Neural cell (in vitro differentiated cells): ENCODE results near the gene ZFP36L2. TPM values are rescaled to one million over a fixed set of nuclear protein-coding genes. Genes with fewer than 3 reads are reported as not detected.

Experiments
- H2AFZ ChIP-seq: fragments of 200-600, 300-800 bp; sonication (generic), shearing (Covaris generic); 2 replicates; pipeline ENCODE4 v1.6.0; 2014; ENCODE audit warnings: low read depth, mild to moderate bottlenecking, antibody characterized with exemption, low read length, moderate library complexity
- H3F3A ChIP-seq: fragments of 200-600 bp; shearing (Covaris generic); 2 replicates; pipeline ENCODE4 v1.6.1; 2016; ENCODE audit warnings: mild to moderate bottlenecking, moderate library complexity, mixed read lengths, antibody characterized with exemption, low read length; ENCODE audit not compliant: insufficient read depth, poor library complexity, severe bottlenecking
- H3K27ac ChIP-seq: fragments of 200-600, 300-800 bp; sonication (generic), shearing (Covaris generic); 2 replicates; pipeline ENCODE4 v1.5.1; 2014; ENCODE audit warnings: mild to moderate bottlenecking, low read length, moderate library complexity
- H3K27me3 ChIP-seq: fragments of 300-800, 200-600 bp; sonication (generic), shearing (Covaris generic); 2 replicates; pipeline ENCODE4 v1.6.0; 2014; ENCODE audit warnings: mild to moderate bottlenecking, low read depth, low read length, moderate library complexity; ENCODE audit not compliant: insufficient read depth
- H3K36me3 ChIP-seq: fragments of 300-800, 200-600 bp; sonication (generic), shearing (Covaris generic); 2 replicates; pipeline ENCODE4 v1.5.1; 2014; ENCODE audit warnings: mild to moderate bottlenecking, antibody characterized with exemption, low read length, moderate library complexity; ENCODE audit not compliant: insufficient read depth
- H3K4me2 ChIP-seq: fragments of 300-800, 200-600 bp; sonication (generic), shearing (Covaris generic); 2 replicates; pipeline ENCODE4 v1.6.0; 2014; ENCODE audit warnings: mild to moderate bottlenecking, low read length
- H3K4me3 ChIP-seq: fragments of 300-800, 200-600 bp; sonication (generic), shearing (Covaris generic); 2 replicates; pipeline ENCODE4 v1.5.1; 2014; ENCODE audit warnings: mild to moderate bottlenecking, low read length, moderate library complexity
- H3K79me2 ChIP-seq: fragments of 200-600 bp; shearing (Covaris generic); replicated peaks from 2 replicates; pipeline ENCODE4 v1.6.0; 2014; ENCODE audit warnings: mild to moderate bottlenecking, low read length, moderate library complexity; ENCODE audit not compliant: insufficient read depth
- H3K9ac ChIP-seq: fragments of 300-800, 200-600 bp; sonication (generic), shearing (Covaris generic); 2 replicates; pipeline ENCODE4 v1.6.1; 2016; ENCODE audit warnings: mild to moderate bottlenecking, low read length, mixed read lengths
- H3K9me2 ChIP-seq: fragments of 200-600 bp; shearing (Covaris generic); 2 replicates; pipeline ENCODE4 v1.6.1; 2016; ENCODE audit warnings: mild to moderate bottlenecking, low read length, mixed read lengths; ENCODE audit not compliant: insufficient read depth
- H3K9me3 ChIP-seq: fragments of 200-600, 300-800 bp; sonication (generic), shearing (Covaris generic); 2 replicates; pipeline ENCODE4 v1.6.1; 2016; ENCODE audit warnings: mild to moderate bottlenecking, mixed run types, low read length, moderate library complexity, mixed read lengths
- H4K20me1 ChIP-seq: fragments of 200-600 bp; shearing (Covaris generic); 2 replicates; pipeline ENCODE4 v1.6.1; 2016; ENCODE audit warnings: mild to moderate bottlenecking, mixed run types; ENCODE audit not compliant: insufficient read depth
- CTCF ChIP-seq: fragments of 450-650 bp; IDR thresholded peaks from 2 replicates; pipeline ENCODE4 v1.5.1; 2014; ENCODE audit warnings: antibody characterized with exemption, mild to moderate bottlenecking, moderate library complexity; ENCODE audit not compliant: poor library complexity, severe bottlenecking
- EP300 ChIP-seq: fragments of 450-650 bp; conservative IDR thresholded peaks from 2 replicates; pipeline ENCODE4 v1.6.1; 2014; ENCODE audit warnings: antibody characterized with exemption, mild to moderate bottlenecking, moderate library complexity; ENCODE audit not compliant: poor library complexity, severe bottlenecking
- EZH2 ChIP-seq: fragments of 200-600, 300-800 bp; shearing (Covaris generic), sonication (generic); IDR thresholded peaks from 2 replicates; pipeline ENCODE4 v1.6.1; 2014; ENCODE audit warnings: antibody characterized with exemption, low read length, borderline replicate concordance, mild to moderate bottlenecking; ENCODE audit not compliant: insufficient read depth, poor library complexity, severe bottlenecking
- MXI1 ChIP-seq: fragments of 450-650 bp; conservative IDR thresholded peaks from 2 replicates; pipeline ENCODE4 v1.6.1; 2014; ENCODE audit warnings: antibody characterized with exemption, mild to moderate bottlenecking; ENCODE audit not compliant: poor library complexity, severe bottlenecking
- POLR2AphosphoS5 ChIP-seq: IDR thresholded peaks from 2 replicates; pipeline ENCODE4 v1.6.1; 2012
- RAD21 ChIP-seq: fragments of 450-650 bp; conservative IDR thresholded peaks from 2 replicates; pipeline ENCODE4 v1.6.1; 2014; ENCODE audit warnings: antibody characterized with exemption, mild to moderate bottlenecking, moderate library complexity
- SMC3 ChIP-seq: fragments of 450-650 bp; conservative IDR thresholded peaks from 2 replicates; pipeline ENCODE4 v1.6.1; 2014; ENCODE audit warnings: antibody characterized with exemption, mild to moderate bottlenecking, moderate library complexity; ENCODE audit not compliant: poor library complexity
- TAF1 ChIP-seq: IDR thresholded peaks from 2 replicates; pipeline ENCODE4 v1.6.1; 2012; ENCODE audit warnings: low read depth
- polyA plus RNA-seq: library from polyadenylated mRNA; depleted of rRNA; stranded (reverse); fragments of >200 nt; gene quantifications from 2 replicates; pipeline ENCODE4 v1.2.3, GENCODE V29; 2014
- TF ChIP-seq, protein P1 (sequence below): IDR thresholded peaks from 2 replicates; pipeline ENCODE4 v1.6.1; 2012; ENCODE audit warnings: borderline replicate concordance

Gene ZFP36L2
- polyA plus RNA-seq, 1 donor from 2014 or later = 0.33 TPM

DNA sequence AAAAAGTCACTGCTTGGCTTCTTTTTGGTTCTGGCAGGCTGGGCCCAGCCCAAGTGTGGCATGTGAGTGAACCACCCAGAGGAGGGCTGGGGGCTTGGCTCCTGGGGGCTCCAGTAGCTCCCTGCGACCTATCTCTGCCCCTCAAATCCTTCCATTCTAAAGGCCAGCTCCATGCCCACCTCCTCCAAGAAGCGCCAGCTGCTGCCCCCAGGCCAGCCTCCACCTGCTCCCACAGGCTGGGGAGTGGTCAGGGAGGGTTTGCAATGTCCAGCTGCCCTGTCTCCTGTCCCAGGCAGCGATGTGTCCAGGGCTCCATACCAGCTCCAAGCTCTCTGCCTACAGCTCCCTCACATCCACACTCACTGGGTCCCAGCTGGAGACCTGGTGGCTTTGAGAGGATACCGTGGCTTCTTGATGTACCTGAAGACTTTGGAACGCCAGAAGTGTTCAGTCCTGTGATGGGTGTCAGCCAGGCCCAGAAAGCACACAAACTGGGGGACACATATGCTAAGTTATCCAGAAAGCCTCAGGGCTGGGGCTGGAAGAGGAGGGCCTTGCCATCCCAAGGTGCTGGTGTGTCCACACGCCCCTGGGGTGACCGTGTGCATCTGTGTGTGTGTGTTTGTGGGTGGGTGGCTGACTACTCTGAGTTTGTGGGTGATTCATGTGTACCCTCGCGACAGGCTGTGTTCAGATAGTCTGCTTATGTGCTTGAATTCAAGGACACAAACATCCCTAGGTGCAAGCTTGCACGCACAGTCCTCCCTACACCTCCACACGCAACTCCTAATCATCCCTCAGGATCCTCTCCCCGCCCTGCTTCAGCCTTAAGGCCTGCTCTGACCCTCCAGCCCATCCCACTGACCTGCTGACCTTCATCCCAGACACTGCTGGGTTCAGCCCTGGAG is 33.4 kb downstream of the ZFP36L2 start:
- TF ChIP-seq EZH2 = no peak
- TF ChIP-seq RAD21 = no peak
- no peak for TF ChIP-seq POLR2AphosphoS5
- no peak for TF ChIP-seq TAF1
- TF ChIP-seq MXI1 = no peak
- TF ChIP-seq CTCF = no peak
- TF ChIP-seq SMC3 = no peak
- TF ChIP-seq, protein P1, sequence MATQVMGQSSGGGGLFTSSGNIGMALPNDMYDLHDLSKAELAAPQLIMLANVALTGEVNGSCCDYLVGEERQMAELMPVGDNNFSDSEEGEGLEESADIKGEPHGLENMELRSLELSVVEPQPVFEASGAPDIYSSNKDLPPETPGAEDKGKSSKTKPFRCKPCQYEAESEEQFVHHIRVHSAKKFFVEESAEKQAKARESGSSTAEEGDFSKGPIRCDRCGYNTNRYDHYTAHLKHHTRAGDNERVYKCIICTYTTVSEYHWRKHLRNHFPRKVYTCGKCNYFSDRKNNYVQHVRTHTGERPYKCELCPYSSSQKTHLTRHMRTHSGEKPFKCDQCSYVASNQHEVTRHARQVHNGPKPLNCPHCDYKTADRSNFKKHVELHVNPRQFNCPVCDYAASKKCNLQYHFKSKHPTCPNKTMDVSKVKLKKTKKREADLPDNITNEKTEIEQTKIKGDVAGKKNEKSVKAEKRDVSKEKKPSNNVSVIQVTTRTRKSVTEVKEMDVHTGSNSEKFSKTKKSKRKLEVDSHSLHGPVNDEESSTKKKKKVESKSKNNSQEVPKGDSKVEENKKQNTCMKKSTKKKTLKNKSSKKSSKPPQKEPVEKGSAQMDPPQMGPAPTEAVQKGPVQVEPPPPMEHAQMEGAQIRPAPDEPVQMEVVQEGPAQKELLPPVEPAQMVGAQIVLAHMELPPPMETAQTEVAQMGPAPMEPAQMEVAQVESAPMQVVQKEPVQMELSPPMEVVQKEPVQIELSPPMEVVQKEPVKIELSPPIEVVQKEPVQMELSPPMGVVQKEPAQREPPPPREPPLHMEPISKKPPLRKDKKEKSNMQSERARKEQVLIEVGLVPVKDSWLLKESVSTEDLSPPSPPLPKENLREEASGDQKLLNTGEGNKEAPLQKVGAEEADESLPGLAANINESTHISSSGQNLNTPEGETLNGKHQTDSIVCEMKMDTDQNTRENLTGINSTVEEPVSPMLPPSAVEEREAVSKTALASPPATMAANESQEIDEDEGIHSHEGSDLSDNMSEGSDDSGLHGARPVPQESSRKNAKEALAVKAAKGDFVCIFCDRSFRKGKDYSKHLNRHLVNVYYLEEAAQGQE = no peak
- no peak for TF ChIP-seq EP300
- Histone ChIP-seq H3K4me3 (no peak overlapping the region), H3K36me3 (no peaks in the 10 kb centered on the region), H3K9me3 (no peaks in the 10 kb centered on the region), H2AFZ (no peak overlapping the region), H3K27ac (no peak overlapping the region), H3K27me3 (no peaks in the 10 kb centered on the region), H3K4me2 (no peak overlapping the region), H3K9me2 (no peaks in the 10 kb centered on the region), H4K20me1 (no peaks in the 10 kb centered on the region), H3F3A (no peaks in the 10 kb centered on the region), H3K79me2 (no peaks in the 10 kb centered on the region), H3K9ac (no peak overlapping the region)

DNA sequence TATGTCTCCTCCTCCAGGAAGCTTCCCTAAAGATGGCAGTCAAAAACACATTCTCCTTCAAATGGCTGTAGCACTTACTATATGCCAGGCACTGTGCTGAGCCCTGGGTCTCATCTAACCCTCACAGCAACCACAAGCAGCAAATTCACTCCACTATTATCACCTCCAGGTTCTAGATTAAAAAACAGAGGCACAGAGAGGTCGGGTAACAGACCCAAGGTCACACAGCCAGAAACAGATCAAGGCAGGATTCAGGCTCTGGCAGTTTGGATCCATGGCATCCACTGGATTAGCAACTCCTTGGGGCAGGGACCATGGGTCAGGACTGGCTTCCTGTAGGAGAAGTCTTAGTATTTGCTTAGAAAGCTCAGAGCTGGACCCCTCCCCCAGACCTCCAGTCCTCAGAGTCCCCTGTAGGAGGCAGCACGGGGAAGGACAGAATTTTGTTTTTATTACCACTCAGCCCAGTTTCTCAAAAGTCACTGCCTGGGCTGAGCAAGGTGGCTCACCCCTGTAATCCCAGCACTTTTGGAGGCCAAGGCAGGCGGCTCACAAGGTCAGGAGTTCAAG is 34.4 kb downstream of the ZFP36L2 start:
- no peaks in the 10 kb centered on the region for H4K20me1 ChIP-seq

More for the DNA sequence above, 34.4 kb downstream of the ZFP36L2 start:
- Histone ChIP-seq H2AFZ (no peak overlapping the region), H3K79me2 (no peaks in the 10 kb centered on the region), H3F3A (no peaks in the 10 kb centered on the region), H3K9me3 (no peaks in the 10 kb centered on the region), H3K4me3 (no peak overlapping the region), H3K9ac (no peak overlapping the region), H3K27ac (no peak overlapping the region), H3K36me3 (no peaks in the 10 kb centered on the region), H3K9me2 (no peaks in the 10 kb centered on the region), H3K4me2 (no peak overlapping the region), H3K27me3 (no peaks in the 10 kb centered on the region)
- no peak for TF ChIP-seq MXI1
- no peak for TF ChIP-seq SMC3
- TF ChIP-seq EP300 = no peak
- TF ChIP-seq POLR2AphosphoS5 = no peak
- TF ChIP-seq, protein P1 = no peak
- no peak for TF ChIP-seq EZH2
- TF ChIP-seq CTCF = no peak
- TF ChIP-seq RAD21 = no peak
- TF ChIP-seq TAF1 = no peak
